ENCODE data around the gene MOK.

- no peak for TF ChIP-seq POLR2A (IDR thresholded peaks at IDR 0.05; ENCODE audit: low read depth, low read length)
- no peak for TF ChIP-seq POLR2AphosphoS5 (IDR thresholded peaks at IDR 0.05; ENCODE audit: low read depth, low read length)
- no peak for TF ChIP-seq TAF1 (IDR thresholded peaks at IDR 0.05; ENCODE audit: low read depth, low read length)
- TF ChIP-seq PAX5 (IDR thresholded peaks at IDR 0.05; ENCODE audit: insufficient read depth, low read length, severe bottlenecking), result no peak
Measured at GRCh38 chr14:102187044-102187443, 117.9 kb downstream of the MOK start.

Measured in GM12891 (cell line).